Right kidney (tissue), 1 donor: ENCODE measurements around the gene HCRT.
"Not testable (repeated sequence)": the region's sequence is repeated elsewhere in the genome, so short reads cannot be mapped to it uniquely, and the experiment has no call there.

ENCODE experiments used
- DNase-seq: peaks from one replicate; pipeline ENCODE4 v3.0.0-alpha.2; 2016

Gene HCRT

DNA sequence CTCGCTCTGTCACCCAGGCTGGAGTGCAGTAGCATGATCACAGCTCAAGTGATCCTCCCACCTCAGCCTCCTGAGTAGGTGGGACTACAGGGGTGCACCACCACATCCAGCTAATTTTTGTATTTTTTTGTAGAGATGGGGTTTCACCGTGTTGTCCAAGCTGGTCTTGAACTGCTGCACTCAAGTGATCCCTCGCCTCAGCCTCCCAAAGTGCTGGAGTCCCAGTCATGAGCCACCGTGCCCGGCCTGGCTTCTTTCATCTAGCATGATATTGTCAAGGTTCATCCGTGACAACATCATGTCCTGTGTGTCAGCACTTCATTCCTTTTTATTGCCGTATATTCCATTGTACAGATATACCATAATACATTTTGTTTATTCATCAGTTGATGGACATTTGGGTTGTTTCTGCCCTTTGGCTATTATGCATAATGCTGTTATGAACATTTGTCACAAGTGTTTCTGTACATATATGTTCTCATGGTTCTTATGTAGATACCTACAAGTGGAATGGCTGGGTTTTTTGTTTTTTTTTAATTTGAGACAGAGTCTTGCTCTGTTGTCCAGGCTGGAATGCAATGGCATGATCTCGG lies 12.4 kb upstream of the HCRT start:
- DNase-seq: no peak

DNA sequence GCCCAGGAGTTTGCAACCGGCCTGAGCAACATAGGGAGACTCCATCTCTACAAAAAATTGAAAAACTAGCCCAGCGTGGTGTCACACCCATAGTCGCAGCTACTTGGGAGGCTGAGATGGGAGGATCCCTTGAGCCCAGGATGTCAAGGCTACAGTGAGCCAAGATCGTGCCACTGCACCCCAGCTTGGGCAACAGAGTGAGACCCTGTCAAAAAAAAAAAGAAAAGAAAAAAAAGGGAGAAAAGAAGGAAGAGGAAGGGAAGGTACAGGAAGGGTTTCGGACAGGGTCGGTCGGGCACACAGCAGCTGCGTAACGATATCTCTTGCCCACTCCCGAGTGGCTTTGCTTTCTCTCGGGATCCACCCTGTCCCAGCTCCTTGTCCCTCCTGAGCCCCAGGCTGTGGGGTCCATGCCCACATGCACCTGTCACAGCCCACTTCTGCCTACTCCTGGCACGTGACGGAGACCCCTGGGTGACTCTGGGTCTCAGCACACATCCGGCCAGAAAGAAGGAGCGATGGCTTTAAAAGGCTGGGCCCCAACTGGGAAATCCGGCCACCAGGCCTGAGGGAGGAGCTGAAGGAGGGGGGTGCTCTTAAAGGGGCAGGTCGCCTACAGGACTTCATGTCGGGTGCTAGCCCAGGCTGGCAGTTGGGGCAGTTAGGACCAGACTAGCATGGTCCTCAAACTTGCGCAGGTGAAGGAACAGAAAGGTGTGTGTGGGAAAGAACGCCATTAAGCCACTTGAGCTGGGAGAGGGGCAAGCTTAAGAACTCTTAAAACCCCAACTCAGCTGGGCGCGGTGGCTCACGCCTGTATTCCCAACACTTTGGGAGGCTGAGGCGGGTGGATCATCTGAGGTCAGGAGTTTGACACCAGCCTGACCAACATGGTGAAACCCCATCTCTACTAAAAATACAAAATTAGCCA lies 9.0 kb upstream of the HCRT start, which contains the start of gene GHDC:
Gene GHDC (minus strand): TSS at position 526 of the 931 bp plus-strand sequence. CDS start 913 bp downstream, outside the sequence.
- peak; percentile 76 for DNase-seq

DNA sequence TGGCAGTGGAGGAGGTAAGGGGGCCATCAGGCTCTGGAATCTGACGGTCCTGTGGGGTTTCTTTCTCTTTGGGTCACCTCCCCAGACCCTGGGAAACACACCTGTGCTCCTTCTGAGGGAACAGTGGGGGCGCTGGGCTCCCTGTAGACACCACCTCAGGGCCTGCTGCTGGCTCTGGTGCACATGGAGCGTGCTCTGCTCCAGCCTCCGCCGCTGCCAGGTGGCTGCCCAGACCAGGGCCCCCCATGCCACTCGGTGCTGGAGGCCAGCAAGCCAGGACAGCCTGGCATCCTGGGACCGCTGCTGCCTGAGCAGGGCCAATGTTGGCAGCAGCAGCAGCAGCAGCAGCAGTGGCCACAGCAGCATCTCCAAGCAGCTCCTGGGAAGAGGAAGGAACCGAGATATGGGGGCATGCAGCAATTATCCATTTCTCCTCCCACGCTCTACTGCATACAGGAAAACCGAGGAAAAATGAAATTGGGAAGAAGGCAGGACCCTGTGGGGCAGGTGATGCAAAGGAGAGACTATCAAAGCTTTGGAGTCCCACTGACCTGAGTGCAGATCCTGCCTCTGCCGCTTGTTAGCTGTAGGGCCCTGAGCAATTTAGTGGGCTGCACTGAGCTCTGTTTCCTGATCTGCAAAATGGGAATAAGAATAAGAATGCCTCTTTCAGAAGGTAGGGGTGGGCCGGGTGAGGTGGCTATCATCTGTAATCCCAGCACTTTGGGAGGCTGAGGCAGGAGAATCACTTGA lies 8.1 kb upstream of the HCRT start:
- no peak for DNase-seq

DNA sequence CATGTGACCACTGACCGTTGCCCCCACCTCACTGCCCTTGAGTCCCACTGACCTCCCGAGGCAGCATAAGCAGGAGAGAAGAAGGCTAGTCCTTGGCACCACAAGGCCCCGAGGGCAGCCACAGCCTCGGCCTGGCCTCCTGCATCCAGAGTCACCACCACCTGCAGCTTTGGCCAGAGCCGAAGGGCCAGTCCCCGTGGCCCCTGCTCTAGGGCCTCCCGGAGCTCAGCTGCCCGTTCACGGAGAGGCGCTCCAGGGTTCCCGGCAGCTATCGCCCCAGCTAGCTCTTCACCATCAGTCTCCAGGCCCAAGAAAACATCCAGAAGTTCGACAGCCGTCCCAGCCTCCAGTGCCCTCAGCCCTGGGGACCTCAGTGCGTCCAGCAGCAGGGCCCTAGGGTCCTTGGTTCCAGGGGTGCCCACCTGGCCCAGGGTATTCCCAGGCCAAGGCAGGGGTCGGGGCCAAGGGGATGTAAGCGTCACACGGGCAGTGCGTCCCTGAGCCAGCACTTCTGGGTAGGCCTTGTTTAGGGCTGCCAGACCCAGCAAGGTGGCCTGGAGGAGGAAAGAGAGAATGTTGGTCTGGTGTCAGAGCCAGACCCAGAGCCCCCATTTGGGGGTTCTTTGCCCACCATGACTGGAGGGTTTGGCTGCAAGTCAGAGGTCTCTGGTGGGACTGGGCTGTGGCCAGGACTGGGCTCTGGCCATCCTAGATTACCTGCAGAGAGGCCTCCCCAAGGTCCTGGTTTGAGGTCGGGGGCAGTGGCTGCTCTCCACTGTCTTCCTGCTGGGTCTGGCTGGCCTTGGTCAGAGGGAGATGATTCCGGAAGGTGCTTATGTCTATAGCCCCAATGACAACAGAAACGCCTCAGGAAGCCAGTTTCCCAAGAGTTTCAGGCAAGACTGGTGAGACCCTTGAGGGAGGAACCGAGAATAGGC lies 7.2 kb upstream of the HCRT start:
- DNase-seq: no peak

DNA sequence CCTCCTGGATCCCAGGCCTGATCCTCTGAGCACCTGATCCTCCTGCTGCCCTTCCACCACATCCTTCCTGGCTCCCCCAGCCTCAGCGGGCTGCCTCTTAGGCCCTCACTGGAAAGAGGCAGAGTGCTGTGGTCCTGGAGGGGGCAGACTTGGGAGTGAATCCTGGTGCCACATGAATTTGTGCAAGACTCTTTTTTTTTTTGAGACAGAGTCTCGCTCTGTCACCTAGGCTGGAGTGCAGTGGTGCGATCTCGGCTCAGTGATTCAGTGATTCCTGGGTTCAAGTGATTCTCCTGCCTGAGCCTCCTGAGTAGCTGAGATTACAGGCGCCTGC lies 6.0 kb upstream of the HCRT start:
- no peak for DNase-seq

DNA sequence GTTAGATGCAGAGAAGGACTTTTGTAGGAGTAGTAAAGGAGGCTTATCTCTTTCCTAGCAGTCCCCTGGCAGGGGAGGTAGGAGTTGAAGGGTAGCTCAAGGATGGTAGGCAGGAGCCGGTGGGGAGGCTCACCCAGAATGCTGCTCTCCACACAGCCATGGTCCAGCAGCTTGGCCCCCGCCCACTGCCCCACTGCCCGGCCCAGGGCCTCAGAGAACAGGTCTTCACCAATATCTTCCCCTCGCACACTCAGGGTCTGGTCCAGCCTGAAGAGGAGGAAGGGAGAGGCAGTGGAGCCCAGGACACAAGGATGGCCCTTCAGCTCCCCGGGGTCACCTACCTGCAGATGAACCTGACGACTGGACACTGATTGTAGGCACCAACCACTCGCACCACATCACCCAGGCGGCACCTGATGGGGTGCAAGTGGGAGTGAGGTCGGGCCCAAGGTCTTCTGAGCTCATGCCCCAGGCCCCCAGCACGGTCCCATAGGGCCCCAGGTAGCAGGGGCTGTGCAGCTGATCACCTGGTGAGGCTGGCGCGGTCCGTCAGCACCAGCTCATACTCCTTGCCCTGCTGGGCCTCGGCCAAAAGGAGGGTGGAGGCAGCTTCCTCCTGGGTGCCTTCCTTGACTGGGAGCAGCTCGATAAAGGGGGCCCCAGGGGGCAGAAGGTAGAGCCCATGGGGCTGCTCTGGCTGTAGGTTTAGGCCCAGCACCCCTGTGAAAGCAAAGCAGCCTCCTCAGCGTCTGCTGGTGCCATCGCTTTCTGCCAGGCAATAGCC lies 5.4 kb upstream of the HCRT start:
- no peak for DNase-seq

DNA sequence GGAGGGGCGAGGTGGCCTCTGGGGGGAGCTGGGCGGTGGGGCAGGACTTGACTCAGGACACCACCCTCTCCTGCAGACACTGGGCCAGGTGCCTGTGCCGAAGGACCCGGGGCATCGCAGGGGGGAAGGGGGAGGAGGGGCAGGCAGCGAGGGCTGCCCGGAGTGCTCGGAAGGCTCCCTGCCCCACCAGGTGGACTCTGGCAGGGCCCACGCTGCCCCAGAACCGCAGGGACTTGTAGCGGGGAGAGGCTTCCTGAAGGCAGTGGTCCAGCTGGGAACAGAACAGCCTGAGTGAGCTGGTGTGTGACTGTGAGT lies 4.4 kb upstream of the HCRT start:
- DNase-seq: no peak

DNA sequence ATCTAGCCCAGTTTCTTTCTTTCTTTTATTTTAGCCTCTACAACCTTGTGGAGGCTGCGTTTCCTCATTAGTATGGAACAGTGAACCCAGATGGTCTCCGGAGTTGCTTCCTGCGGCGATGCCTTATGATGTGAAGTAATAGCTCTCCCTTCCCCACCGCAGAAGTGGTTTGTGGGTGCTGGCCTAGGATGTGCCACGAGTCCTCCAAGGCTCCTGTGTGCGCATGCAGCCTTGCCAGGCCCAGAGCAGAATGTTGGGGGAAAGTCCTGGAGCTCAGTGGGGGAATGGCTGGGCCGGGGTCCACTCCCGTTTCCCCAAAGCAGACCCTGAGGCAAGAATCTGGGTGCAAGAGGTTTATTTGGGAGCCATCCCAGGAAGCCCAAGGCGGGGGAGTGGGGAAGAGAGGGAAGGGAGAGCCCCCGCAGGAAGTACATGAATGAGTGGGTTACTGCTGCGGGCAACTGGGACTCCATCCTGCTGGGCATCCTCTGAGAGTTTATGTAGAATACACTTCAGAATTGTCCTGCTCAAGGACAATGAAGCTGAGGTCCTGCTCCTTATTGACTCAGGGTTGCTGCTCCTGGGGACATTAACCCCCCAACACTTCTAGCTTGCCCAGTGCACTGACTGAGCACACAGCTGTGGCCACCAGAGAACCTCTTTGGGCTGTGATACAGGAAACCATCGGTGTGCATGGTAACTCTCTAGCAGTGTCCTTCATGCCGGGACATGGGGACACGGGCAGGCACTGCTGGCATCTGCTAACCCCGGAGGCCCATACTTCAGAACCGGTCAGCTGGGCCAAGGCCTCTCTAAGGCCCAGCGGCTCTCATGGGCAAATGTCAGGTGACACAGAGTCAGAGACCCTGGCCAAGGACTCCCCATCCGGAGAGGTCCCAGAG lies 3.7 kb upstream of the HCRT start:
- DNase-seq: no peak

DNA sequence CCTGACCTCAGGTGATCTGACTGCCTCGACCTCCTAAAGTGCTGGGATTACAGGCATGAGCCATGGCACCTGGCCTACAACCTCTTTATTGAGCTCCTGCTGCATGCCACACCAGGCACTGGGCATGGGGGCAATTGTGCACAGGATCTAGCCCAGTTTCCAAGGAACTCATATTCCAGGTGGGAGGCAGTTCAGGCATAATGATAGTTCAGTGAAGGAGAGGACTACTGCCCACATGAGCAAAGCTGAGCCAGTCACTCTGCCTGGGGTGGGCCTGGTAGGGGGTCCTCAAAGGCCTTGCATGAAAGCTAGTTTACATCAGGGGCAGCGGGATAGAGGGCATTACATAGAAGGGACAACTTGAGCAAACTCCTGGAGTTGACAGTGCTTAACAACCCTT lies 2.6 kb upstream of the HCRT start:
- no peak for DNase-seq

DNA sequence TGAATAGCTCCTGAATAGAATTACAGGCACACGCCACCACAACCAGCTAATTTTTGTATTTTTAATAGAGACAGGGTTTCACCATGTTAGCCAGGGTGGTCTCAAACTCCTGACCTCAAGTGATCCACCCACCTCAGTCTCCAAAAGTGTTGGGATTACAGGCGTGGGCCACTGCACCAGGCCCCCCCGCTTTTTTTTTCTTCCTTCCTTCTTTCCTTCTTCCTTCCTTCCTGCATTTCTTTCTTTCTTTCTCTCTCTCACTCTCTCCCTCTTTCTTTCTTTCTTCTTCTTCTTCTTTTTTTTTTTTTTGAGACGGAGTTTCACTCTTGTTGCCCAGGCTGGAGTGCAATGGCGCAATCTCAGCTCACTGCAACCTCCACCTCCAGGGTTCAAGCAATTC lies 939 bp upstream of the HCRT start:
- DNase-seq: not testable (repeated sequence)

DNA sequence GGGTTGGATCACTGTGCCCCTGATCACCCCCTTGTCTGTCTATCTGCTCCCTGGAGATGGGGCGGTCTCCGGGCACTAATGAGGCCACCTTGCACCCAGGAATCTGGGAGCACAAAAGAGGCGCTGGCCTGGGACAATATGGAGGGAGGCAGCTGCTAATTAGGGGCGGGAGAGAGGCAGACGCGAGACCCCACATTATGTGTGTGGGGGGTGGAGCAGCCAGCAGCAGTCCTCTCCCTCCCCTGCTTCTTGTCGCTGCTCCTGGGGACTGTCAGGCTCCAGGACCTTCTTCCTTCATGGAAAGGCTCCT lies 324 bp upstream of the HCRT start:
- no peak for DNase-seq

DNA sequence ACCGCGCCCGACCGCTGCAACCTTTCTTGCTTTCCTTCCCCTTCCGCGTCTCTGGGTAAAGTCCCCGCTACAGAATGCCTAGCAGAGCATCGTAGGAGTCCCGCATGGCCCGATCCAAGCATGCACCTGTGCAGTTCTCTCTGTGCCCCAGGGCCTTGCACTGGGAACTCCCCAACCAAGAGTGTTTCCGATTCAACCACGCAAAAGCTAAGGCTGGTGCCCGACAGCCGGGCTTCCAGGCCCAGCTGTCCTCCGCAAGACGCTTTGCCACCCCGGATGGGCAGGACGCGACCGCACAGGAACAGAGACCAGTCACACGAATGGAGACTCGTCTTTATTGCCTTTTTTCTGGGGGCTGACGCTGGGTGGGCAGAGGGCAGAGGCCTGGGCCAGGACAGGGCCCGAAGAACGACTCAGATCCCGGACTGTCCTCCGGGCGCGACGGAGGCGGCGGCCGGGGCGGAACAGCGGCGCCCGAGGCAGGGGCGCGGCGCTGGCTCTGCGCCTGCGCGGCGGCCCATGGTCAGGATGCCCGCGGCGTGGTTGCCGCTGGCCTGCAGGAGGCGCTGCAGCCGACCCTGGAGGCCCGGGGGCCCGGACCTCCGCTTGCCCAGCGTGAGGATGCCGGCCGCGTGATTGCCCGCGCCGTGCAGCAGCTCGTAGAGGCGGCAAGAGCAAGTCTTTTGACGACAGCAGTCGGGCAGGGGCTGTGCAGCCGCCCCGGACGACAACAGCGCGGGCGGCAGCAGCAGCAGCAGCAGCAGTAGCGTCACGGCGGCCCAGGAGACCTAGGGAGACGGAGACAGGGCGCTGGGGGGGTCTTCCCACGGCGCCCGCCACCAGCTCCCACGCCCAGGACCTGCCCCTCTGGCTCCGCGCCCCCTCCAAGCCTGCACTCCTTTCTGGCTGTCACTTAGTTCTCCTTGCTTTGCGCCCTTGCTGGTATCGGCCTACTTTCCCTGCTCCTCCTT lies 1.2 kb downstream of the HCRT start:
- peak; percentile 85 for DNase-seq

DNA sequence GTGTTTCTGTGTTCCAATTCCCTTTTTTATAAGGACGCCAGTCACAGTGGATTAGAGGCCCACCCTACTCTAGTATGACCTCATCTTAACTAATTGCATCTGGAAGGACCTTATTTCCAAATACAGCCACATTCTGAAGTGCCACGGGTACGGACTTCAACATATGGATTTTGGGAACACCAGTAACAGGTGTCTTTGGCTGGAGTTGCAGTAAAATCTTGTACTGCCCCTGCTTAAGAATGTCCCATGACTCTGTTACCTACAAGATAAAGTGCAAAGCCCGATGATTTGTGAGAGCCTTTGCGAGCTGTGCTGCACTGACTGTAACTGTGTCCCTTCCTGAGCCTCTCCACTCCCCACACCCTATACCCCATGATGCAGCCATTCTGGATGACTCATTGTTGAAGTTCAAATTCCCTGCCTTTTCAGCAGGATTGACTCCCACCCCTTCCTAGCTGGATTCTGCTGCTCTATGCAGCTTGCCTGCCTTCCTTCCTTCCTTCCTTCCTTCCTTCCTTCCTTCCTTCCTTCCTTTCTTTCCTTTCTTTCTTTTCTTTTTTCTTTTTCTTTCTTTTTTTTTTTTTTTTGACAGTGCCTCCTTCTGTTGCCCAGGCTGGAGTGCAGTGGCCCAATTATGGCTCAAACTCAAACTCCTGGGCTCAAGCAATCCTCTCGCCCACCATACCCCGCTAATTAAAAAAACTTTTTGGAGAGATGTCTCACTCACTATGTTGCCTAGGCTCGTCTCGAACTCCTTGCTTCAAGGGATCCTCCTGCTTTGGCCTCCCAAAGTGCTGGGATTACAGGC lies 2.1 kb downstream of the HCRT start:
- DNase-seq: no peak

DNA sequence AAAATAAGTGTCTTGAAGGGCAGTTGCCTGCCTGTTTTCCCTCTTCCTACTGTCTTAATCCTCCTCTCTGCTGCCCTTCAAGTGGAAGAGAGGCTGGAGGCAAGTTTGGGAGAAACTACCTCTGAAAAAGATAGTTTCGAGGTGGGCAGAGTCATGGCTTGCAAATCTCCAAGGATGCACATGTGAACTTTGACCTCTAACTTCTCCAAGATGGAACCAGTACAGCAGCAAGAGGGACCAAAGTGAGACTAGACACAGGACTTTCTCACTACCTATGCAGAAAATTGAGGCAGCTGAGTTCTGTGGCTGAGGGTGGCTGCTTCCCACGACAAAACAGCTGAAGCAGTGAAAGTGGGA lies 3.4 kb downstream of the HCRT start:
- DNase-seq: no peak

DNA sequence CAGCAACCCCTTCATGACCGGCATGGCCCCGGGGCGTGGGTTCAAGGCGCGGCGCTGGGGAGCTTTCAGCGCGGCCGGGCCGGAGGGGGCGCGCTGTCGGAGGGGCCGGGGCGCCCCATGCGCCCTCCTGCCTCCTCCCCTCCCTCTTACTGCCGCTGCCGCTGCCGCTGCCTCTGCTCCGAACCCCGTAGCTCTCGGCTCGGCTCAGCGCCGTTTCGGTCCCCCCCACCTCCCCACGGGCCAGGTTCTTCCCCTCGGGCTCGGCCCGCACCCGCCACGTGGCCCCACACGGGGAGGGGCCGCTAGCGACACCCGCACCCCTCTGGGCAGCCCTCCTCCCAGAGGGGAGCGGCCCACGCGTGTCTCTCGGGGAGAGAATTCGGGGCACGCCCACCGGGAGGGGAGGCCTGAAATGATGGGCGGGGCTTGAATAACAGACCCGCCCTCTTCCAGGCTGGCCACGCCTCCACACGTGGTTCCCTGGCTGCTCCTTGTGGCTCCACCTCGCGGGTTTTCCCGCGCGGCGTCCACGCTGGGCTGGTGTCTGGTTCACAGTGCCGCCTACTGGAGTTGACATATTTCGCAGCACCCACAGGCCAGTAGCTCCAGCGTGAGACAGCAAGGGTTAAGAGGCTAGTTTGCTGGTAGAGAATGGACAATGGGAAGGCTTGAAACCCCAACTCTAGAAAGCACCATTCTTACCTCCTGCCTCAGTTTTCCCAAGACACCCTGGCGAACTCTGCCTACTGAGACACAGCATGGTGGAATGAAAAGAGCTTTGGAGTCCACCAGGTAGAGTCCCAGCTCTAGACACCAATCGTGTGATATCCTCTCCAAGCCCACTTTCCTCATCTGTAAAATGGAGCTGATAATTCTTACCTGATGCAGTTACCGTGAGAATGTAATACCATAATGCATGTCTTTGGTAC lies 4.1 kb downstream of the HCRT start, which contains the start of gene KCNH4:
Gene KCNH4 (minus strand): TSS at position 221 of the 929 bp plus-strand sequence. CDS start 197 bp downstream, at position 24.
- peak; percentile 26 for DNase-seq

DNA sequence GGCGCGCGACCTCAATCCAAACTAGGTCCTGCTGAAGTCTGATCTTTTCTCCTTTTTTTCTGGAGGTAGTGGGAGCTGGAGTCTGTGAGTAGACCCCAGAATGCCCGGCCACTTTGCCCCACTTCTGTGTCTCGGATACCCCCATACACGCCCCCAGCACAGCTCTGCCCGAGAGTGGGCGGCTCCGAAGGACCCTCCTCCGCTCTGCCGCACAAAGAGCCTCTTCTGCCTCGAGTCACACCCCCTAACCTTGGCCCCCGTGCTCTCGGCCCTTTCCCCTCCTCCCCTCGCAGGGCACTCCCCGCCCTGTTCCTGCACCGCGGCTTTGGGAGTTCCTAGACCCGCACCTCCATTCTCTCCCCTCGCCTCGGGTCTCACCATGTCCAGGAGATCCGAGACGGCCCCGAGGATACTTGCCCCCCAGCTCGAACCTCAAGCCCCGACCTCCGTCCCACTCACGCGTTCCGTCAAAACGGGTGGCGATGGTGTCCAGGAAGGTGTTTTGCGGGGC lies 4.8 kb downstream of the HCRT start:
- peak; percentile 68 for DNase-seq

DNA sequence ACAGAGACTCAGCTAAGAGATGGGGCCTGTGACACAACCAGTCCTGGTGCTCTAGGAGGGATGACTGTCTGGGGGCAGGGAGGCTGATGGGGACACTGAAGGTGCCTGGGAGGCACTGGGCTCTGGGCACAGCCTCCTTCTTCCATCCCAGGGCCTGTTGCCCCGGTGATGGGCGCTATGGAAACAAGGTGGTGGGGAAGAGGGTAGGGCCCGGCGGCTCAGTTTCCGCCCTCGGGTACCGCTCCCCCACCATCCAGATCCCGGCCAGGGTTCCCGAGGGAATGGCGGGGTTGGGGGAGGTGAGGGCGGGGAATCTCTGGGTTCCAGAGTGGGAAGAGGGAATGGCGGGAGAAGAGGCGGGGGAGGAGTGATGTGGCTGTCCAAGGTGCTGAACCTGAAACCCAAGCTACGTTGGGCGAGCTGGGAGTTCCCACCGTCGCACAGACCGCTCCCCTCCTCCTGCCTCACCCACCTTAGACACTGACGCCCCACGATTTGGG lies 5.3 kb downstream of the HCRT start:
- DNase-seq: no peak
